Panc1 (cell line): ENCODE results near the gene ROPN1L. TPM values are rescaled to one million over a fixed set of nuclear protein-coding genes. Genes with fewer than 3 reads are reported as not detected.

Experiments
- ATAC-seq: fragments of 200-7000 bp; cut with Tn5 transposase; 2 replicates; pipeline ENCODE4 v1.9.1; 2020; ENCODE audit warnings: mild to moderate bottlenecking, moderate library complexity
- BruUV-seq: library from RNA; stranded (reverse); fragments of 400-500 nt; replicated peaks from 2 replicates; lab custom pipeline; 2021; lab: Mats Ljungman, UMichigan
- CTCF ChIA-PET: fragments of 300-600 bp; sonication (Branson Sonifier 250); formaldehyde crosslinking; loops from one replicate; lab custom pipeline; 2022; ENCODE audit warnings: antibody characterized with exemption; lab: Charles Lee
- POLR2A ChIA-PET: fragments of 300-600 bp; sonication (Branson Sonifier 250); formaldehyde crosslinking; loops from one replicate; lab custom pipeline; 2022; ENCODE audit warnings: antibody characterized with exemption; lab: Charles Lee
- DNase-seq: peaks from one replicate; pipeline ENCODE4 v3.0.0-alpha.2; 2010; ENCODE audit warnings: low read depth, low spot score
- H3K27ac ChIP-seq: 2 replicates; pipeline ENCODE4 v1.5.1; 2011; ENCODE audit warnings: mild to moderate bottlenecking, low read length, inconsistent platforms
- H3K27me3 ChIP-seq: fragments of 200-500 bp; sonication (Bioruptor generic); 2 replicates; pipeline ENCODE4 v1.6.0; 2014; ENCODE audit warnings: low read length, inconsistent platforms; ENCODE audit not compliant: control insufficient read depth, insufficient read depth
- H3K36me3 ChIP-seq: fragments of 200-500 bp; sonication (Bioruptor generic); 2 replicates; pipeline ENCODE4 v1.5.1; 2014; ENCODE audit warnings: inconsistent platforms, mild to moderate bottlenecking, low read length, moderate library complexity; ENCODE audit not compliant: control insufficient read depth, insufficient read depth
- H3K4me1 ChIP-seq: 2 replicates; pipeline ENCODE4 v1.5.1; 2011; ENCODE audit warnings: inconsistent platforms, mild to moderate bottlenecking, low read length, moderate library complexity; ENCODE audit not compliant: control insufficient read depth, insufficient read depth
- H3K4me3 ChIP-seq, 2 experiments: 2 replicates each; pipeline ENCODE4 v1.5.1; 2011 to 2012; ENCODE audit warnings: low read depth in 2 of 2, low read length in 2 of 2, mild to moderate bottlenecking in 2 of 2, inconsistent platforms in 1 of 2, moderate library complexity in 1 of 2
- H3K9me3 ChIP-seq: fragments of 200-500 bp; sonication (Bioruptor generic); 2 replicates; pipeline ENCODE4 v1.5.1; 2014; ENCODE audit warnings: low read depth, mild to moderate bottlenecking, inconsistent platforms, low read length, moderate library complexity; ENCODE audit not compliant: control insufficient read depth, insufficient read depth
- CTCF ChIP-seq: fragments of 450-650 bp; IDR thresholded peaks from 2 replicates; pipeline ENCODE4 v1.5.1; 2017; ENCODE audit warnings: mild to moderate bottlenecking
- POLR2AphosphoS5 ChIP-seq: IDR thresholded peaks from 2 replicates; pipeline ENCODE4 v1.6.1; 2012; ENCODE audit warnings: mild to moderate bottlenecking, low read depth, low read length, moderate library complexity
- REST ChIP-seq, 2 experiments: IDR thresholded peaks; 2 replicates each; pipeline ENCODE4 v1.6.1; 2011 to 2012; ENCODE audit warnings: low read depth in 2 of 2, control low read depth in 1 of 2, low read length in 1 of 2, mild to moderate bottlenecking in 1 of 2, moderate library complexity in 1 of 2; ENCODE audit not compliant: insufficient read depth in 1 of 2
- SIN3A ChIP-seq: IDR thresholded peaks from 2 replicates; pipeline ENCODE4 v1.6.1; 2012; ENCODE audit warnings: low read depth, mild to moderate bottlenecking, low read length, moderate library complexity, borderline replicate concordance; ENCODE audit not compliant: insufficient read depth
- TCF7L2 ChIP-seq: IDR thresholded peaks from 2 replicates; pipeline ENCODE4 v1.6.1; 2011; ENCODE audit warnings: mild to moderate bottlenecking, low read depth, low read length, inconsistent platforms
- in situ Hi-C: cut with HindIII; loops from 2 replicates; pipeline ENCODE4 v1.10.0; 2016; ENCODE audit warnings: low sequenced_read_pairs, low pct_unique_long_range_greater_than_20kb
- intact Hi-C: fragments of 100-400 bp; cut with micrococcal nuclease; formaldehyde crosslinking; loops from one replicate; pipeline ENCODE4 v1.10.0; 2022; ENCODE audit not compliant: unreplicated experiment
- total RNA-seq: library from RNA; stranded (reverse); gene quantifications from one replicate; pipeline ENCODE4 v1.2.1, GENCODE V29; 2021; ENCODE audit not compliant: unreplicated experiment

ROPN1L gene
- total RNA-seq, 1 experiment from 2014 or later = 3.0 TPM

DNA sequence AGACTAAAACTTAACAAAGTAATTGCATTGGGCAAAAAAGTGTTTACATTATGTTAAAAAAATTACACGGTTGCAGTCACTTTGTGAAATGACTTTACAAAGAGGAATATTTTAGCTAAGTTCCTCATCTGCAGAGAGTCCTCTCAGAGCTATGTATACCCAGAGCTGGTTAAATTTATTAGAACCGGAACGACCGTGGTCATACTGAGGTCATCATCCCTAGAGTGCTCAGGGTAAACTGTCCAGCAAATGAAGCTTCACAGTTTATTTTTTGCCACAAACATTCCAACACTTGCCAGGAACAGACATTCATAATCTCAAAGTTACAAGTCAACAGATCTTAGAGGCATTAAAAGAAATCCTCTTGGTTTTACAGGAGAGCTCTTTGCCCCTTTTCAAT lies 897 bp downstream of the ROPN1L start:
- no TSS peak for BruUV-seq
- H3K27me3 ChIP-seq = no peaks in the 10 kb centered on the region
- ATAC-seq (no peak), DNase-seq (no peak)
- in situ Hi-C loops = no loop called here
- TF ChIP-seq TCF7L2 (no peak), CTCF (no peak), POLR2AphosphoS5 (no peak), REST (IDR thresholded peaks at IDR 0.05; ENCODE audit: insufficient read depth in 1 of 2, low read depth in 2 of 2, low read length in 1 of 2) (no peak), SIN3A (no peak)
- H3K4me3 ChIP-seq = peak overlapping the region; percentile 66 to 87
- H3K36me3 ChIP-seq = peaks cover 2% of the 10 kb centered on the region; the same call in 1 of the 2 replicates
- intact Hi-C loops = no loop called here
- peaks cover 12% of the 10 kb centered on the region; the same call in 1 of the 2 replicates for H3K4me1 ChIP-seq
- H3K9me3 ChIP-seq = no peaks in the 10 kb centered on the region
- ChIA-PET POLR2A (interaction anchor here (0.6 kb wide), 4 partner anchors 148 to 1982 kb away, joined by 4 to 8 read pairs (median 6); no protein-coding TSS in a partner anchor), CTCF (interaction anchor here (0.7 kb wide), 1 partner anchor 13 kb away, joined by 3 read pairs; no protein-coding TSS in a partner anchor)
- H3K27ac ChIP-seq = no peak overlapping the region

DNA sequence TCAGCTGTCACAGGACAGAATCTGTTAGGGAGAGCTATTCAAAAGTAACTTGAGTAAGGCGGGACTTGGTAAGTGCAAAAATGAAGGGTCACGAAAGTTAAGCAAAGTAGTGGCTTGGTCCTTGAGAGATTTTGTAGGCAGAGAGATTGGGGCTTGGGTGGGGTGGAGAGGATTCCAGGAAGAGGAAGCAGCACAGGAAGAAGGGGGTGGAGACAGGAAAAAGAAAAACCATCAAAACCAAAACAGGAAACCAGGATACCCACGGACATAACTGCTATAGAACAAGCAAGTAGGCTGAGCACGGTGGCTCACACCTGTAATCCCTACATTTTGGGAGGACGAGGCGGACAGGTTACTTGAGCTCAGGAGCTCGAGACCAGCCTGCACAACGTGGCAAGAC lies 3.7 kb downstream of the ROPN1L start:
- no TSS peak for BruUV-seq
- ChIA-PET POLR2A (no interaction called here), CTCF (no interaction called here)
- in situ Hi-C loops = no loop called here
- Histone ChIP-seq H3K27me3 (no peaks in the 10 kb centered on the region), H3K4me3 (no peak overlapping the region), H3K9me3 (no peaks in the 10 kb centered on the region), H3K27ac (no peak overlapping the region), H3K36me3 (no peaks in the 10 kb centered on the region), H3K4me1 (peaks cover 9% of the 10 kb centered on the region; the same call in 1 of the 2 replicates)
- intact Hi-C loops = no loop called here
- ATAC-seq (no peak), DNase-seq (no peak)
- TF ChIP-seq POLR2AphosphoS5 (no peak), TCF7L2 (no peak)

DNA sequence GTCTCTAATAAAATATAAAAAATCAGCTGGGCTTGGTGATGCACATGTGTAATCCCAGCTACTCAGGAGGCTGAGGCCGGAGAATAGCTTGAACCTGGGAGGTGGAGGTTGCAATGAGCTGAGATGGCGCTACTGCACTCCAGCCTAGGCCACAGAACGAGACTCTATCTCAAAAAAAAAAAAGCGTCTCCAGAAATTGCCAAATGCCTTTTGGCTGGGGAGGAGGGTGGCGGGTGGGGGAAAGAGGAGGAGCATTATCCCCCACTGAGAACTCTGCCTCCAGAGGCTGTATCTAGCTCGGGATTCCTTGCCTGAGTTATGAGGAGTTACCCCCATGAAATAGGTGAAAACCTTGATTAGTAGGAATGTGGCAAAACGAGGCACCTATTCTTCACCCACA lies 4.8 kb downstream of the ROPN1L start:
- intact Hi-C loops (no loop called here), in situ Hi-C loops (no loop called here)
- H3K36me3 ChIP-seq = no peaks in the 10 kb centered on the region
- H3K4me1 ChIP-seq = peaks cover 3% of the 10 kb centered on the region; the same call in 1 of the 2 replicates
- ATAC-seq (no peak), DNase-seq (no peak)
- no peaks in the 10 kb centered on the region for H3K9me3 ChIP-seq
- no TSS peak for BruUV-seq
- ChIA-PET POLR2A (no interaction called here), CTCF (interaction anchor here (0.6 kb wide), 1 partner anchor 244 kb away, joined by 3 read pairs; no protein-coding TSS in a partner anchor)
- H3K4me3 ChIP-seq = no peak overlapping the region
- TF ChIP-seq REST (IDR thresholded peaks at IDR 0.05; ENCODE audit: insufficient read depth in 1 of 2, low read depth in 2 of 2, low read length in 1 of 2) = no peak
- H3K27me3 ChIP-seq = no peaks in the 10 kb centered on the region
- H3K27ac ChIP-seq = no peak overlapping the region
